GM12872 (cell line): ENCODE data around the gene LAMA2.

Source experiments
- TF ChIP-seq, protein P1 (sequence below): IDR thresholded peaks from 3 replicates; pipeline ENCODE4 v1.5.1; 2011; ENCODE audit warnings: low read depth, mild to moderate bottlenecking, low read length, moderate library complexity; ENCODE audit not compliant: insufficient read depth

LAMA2 gene

DNA sequence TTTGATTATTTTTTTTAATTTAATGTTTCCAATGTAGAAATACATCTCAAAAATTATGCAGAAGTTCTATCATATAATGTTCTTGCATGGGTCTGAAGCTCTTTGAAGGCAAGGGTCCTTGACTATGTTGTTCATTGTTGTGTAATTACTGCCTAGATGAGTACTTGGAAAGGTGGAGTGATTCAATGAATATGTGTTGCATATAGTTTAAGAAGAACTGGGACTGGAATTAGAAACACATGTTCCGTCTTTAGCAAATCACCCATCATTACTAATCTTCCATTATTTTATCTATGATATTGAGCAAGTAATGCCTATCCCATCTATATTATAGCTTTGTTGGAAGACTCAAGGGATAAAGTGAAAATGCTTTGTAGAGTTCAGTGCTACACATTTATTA, 147.3 kb downstream of the LAMA2 start:
- TF ChIP-seq, protein P1, sequence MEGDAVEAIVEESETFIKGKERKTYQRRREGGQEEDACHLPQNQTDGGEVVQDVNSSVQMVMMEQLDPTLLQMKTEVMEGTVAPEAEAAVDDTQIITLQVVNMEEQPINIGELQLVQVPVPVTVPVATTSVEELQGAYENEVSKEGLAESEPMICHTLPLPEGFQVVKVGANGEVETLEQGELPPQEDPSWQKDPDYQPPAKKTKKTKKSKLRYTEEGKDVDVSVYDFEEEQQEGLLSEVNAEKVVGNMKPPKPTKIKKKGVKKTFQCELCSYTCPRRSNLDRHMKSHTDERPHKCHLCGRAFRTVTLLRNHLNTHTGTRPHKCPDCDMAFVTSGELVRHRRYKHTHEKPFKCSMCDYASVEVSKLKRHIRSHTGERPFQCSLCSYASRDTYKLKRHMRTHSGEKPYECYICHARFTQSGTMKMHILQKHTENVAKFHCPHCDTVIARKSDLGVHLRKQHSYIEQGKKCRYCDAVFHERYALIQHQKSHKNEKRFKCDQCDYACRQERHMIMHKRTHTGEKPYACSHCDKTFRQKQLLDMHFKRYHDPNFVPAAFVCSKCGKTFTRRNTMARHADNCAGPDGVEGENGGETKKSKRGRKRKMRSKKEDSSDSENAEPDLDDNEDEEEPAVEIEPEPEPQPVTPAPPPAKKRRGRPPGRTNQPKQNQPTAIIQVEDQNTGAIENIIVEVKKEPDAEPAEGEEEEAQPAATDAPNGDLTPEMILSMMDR = no peak

DNA sequence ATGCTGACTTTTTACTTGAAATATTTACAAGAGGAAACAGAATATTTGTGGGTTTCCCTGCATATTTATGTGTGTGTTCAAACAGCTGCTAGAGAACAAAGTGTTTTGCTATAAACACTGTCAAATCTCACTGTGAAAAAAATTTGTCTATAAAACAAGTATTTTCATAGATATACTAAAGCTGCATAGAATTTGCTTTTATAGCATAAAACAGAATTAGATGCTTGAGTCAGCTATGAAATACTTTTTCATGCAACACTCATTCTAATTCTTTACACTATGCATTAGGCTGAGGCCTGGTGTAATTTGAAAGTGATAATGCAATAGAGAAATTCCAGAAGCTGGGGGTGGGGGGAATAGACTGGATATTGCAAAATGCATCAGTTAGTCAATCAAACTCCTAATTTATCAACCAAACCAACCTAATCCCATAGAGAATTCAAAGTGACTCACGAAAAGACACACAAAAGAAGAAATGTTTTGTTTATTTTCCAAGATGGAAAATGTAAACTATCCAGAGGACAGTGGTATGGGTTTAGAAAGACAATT, 148.2 kb downstream of the LAMA2 start:
- TF ChIP-seq, protein P1 = no peak

DNA sequence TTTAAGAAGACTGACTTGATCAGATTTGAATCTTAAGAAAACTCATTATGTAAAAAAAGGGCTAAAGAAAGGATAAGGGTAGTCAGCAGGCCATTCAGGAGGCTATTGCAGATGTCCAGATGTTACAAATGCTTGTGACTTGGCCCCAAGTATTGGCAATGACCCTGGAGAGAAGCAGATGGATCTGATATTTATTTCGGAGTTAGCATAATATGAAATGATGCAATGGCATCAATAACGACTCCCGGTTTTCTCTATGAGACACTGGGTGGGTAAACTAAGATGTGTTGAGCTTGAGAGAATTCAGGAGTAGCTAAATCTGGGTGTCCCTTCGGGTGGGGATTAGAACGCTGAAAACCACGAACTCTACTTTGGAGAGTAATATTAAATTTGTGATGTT, 149.7 kb downstream of the LAMA2 start:
- TF ChIP-seq, protein P1 = no peak

DNA sequence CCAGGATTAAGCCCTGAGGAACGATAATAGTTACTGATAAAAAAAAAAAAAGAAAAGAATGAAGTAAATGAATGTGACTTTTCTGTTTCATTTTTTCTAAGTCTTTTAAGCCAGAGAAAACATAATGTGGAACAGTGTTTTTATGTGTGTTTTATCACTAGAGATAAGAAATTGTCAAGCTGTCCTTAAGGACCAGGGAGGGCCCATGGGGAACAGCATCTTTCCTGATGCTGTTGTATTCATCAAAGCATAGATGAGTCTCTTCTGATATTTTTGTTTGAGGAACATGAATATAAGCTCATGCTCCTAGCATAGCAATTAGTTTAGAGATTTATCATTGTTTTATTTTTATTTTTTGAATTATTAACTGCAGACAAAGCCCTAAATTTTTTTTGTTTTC, 150.2 kb downstream of the LAMA2 start:
- TF ChIP-seq, protein P1 = no peak

DNA sequence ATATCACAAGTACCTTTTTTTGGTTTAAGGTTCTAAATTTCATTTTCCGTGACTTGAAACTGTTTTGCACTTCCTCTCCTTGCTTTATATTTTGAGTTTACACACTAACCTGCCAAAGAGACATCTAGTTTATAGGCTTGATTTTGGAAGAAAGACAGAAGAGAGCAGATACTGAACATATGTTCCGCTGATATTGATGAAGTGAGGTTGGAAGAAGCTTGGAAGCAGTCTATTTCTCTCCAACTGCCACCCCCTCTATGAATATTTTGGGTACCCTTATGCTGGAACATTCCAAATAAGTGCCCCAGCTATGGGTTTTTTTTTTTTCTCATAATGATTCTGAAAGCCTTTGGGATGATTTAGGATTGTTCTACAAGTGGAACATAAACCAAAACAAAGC, 150.6 kb downstream of the LAMA2 start:
- TF ChIP-seq, protein P1 = no peak

DNA sequence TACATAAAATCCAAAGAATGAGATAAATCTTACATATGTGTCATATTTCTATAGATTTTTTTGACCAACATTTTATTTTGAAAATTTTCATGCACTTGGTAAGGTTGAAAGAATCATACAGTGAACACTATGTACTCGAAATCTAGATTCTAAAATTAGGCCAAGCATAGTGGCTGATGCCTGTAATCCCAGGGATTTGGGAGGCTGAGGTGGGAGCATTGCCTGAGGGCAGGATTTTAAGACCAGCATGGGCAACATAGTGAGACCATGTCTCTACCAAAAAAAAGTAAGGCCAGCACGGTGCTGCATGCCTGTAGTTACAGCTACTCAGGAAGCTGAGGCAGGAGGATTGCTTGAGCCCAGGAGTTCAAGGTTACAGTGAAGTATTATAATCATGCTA, 158.6 kb downstream of the LAMA2 start:
- TF ChIP-seq, protein P1 = no peak

DNA sequence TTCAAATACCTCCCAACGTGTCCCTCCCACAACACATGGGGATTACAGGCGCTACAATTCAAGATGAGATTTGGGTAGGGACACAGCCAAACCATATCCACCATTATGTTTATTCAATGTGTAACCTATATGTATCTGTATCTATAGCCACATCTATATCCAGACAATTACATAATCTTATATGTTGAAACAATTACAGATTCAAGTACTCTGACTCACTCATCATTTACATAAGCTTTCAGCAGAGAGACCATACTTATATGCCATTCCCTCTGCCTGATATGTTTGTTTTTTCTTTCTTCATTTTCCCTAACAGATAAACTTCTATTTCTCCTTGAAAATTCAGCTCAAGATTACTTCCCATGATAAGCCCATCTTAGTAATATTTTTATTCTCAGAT, 163.6 kb downstream of the LAMA2 start:
- TF ChIP-seq, protein P1 = no peak

DNA sequence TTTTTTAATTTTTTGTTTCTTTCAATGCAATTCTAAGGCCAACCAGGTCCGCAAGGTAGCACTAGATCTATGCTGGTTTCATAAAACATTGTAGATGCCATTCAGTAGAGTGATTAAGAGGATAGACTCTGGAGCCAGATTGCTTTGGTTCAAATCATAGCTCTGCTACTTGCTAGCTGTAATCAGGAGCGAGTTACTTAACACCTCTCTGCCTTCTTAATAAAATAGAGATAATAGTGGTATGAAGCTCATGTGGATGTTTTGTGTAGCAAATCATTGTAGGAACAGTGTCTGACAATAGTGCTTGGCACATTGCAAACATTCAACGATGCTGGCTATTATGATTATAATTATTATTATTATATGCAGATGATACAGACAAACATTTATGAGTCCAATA, 164.9 kb downstream of the LAMA2 start:
- TF ChIP-seq, protein P1 = no peak
